Measurements from ENCODE around the gene CASQ2.

CASQ2 gene

DNA sequence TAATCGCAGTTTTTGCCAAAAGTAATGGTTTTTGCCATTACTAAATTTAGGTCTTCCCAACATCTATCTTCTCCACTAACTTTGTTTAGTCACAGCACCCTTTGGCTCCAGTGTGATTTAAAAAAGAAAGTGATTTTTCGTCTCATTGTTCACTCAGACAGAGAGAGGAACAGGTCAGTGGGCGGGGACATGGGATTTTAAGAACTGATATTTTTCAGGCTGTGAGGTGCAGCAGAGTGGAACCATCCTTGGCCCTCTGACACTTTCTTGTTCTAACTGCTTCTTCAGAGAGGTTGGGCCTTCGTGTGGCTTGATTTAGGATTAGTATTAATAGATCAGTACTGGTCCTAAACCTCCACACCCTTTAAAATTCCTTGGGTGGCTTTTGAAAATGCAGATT, 38.8 kb downstream of the CASQ2 start:
- DNase-seq (ENCODE audit: low read depth in 2 of 2), result no peak

- no peak for DNase-seq (ENCODE audit: low read depth in 2 of 2)
Measured at GRCh38 chr1:115728341-115728740, 40.2 kb downstream of the CASQ2 start.

- no peak for DNase-seq (ENCODE audit: low read depth in 2 of 2)
Measured at GRCh38 chr1:115727706-115728249, 40.7 kb downstream of the CASQ2 start.

DNA sequence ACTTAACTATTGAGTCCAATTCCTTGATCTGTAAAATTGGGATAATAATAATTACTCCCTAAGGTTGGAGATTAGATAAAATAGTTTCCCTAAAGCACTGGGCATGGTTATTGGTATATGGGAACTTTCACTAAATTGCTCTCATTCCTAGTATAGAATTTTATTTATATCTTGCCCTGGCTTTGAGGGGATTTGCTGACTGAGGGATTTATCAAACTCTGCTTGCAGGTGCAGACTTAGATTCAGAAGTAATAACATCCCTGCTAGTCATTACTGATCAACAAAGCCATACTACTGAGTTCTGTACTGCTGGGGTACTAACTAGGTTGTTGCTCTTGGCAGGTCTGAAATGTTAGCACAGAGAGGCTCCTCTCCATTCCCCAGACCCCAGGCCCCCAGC, 41.9 kb downstream of the CASQ2 start:
- no peak for DNase-seq (ENCODE audit: low read depth in 2 of 2)

- no peak for DNase-seq (ENCODE audit: low read depth in 2 of 2)
Measured at GRCh38 chr1:115726161-115726560, 42.4 kb downstream of the CASQ2 start.

GRCh38 chr1:115725600-115725999, 42.9 kb downstream of the CASQ2 start:
- no peak for DNase-seq (ENCODE audit: low read depth in 2 of 2)

GRCh38 chr1:115723756-115724155, 44.8 kb downstream of the CASQ2 start:
- no peak for DNase-seq (ENCODE audit: low read depth in 2 of 2)

GRCh38 chr1:115722221-115722620, 46.3 kb downstream of the CASQ2 start:
- no peak for DNase-seq (ENCODE audit: low read depth in 2 of 2)

DNA sequence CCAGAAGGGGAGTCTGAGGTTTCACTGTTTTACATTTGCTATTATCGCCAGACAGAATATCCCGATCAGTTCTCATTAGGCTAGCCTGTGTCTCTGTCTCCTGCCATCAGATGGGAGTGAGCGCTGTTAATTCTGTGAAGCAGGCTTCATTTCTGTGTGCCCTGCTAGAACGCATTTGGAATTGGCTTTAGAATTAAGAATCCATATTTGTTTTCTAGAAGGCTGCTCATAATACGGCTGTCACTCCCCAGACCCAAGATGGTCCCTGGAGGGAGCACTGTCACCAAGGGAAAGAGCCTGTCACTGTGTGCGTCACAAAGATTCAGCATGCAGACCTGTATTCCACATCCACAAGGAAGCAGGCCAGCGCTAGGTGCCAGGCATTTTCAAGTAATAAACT, 49.2 kb downstream of the CASQ2 start:
- no peak for DNase-seq (ENCODE audit: low read depth in 2 of 2)

GRCh38 chr1:115718011-115718754, 50.3 kb downstream of the CASQ2 start:
- DNase-seq (ENCODE audit: low read depth in 2 of 2), result no peak

DNA sequence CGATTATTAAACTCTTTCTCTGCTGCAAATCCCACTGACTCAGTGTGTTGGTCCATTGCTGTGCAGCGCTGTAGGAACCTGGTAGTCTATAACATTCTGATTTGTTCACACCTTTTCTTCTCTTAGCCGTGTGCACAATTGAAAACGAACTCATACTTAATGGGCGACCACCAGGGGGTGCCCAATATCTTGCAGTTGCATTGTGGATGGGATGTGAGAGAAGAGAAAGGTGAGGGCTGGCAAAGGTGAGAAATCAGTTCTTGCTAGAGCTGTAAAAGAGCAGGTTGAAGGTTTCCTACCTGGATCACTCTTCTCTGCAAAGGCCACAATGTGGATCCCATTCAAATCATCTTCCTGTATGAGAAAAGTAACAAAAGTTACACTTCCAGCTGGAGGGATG, 51.0 kb downstream of the CASQ2 start:
- peak in 1 of 2 donors; percentile 4 for DNase-seq (ENCODE audit: low read depth in 2 of 2)

DNA sequence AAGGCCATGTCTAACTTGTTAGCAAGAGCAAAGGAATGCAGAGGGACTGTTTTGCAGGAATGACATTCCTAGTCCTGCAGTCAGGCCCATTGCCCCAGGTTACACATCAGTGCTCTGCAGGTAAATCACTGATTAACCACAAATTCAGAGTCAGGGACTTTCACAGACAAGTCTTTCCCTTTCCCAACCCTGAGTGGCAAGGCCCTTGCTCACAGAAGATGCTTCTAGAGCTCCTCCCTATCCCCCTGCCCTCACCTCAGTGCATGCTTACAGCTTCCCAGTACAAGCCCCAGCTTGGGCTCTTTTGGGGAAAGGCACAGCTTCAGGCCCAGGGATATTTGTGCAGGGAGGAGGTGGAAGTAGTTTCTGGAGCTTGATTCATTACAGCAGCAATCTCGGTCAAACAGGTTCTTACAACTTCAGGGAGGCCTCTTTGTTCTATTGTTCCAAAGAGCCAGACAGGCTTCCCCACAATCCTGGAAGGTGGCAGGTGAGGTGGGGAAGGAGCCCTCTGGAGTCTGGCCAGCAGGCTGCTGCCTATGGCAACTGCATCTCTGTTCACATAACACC, 53.9 kb downstream of the CASQ2 start:
- no peak for DNase-seq (ENCODE audit: low read depth in 2 of 2)

DNA sequence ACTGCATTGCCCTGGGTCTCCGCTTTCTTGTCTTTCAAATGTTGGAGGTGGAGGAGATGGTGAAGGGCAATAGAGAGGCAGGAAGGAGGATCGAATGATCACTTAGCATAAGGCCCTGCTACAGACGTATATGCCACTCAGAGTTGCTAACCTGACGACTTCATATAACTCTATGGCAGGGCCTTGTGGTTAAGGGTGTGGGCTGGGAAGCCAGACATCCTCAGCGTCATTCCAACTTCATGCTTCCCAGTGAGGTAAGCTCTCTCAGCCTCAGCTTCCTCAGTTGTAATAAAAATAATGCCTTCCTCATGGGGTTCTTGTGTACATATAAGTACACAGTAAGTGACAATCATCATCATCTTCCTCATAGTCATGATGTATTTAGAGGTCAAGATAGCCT, 54.6 kb downstream of the CASQ2 start:
- DNase-seq (ENCODE audit: low read depth in 2 of 2), result no peak

DNA sequence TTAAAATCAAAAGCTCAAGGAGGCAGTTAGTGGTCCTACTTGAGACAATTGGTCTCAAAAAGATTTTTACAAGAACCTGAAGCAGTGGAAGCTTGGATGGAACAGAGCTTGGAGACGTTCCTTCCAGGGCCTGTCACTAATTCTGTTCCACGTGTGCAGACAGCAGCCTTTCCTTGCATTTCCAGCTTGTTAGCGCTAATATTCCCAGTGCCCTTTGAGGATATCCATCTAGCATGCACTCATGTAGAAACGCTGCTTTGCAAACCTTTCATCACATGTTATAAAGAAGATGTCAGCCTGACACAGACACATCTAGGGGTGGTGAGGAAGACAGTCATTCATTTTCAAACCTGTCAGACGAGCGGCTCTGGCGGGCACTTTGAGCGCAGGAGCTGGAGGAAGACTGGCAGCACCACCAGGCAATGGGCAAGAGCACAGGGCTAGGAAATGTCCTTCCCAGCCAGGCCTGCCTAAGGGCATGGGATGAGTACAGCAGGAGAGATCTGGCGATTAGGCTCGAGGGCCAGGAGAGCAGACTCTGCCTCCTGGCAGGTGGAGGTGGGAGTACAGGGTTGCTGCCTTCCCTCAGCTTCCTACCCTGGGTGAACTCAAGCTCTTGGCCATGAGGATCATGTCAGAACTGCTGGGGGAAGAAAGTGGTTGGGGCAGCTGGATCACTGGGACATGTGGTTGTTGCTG, 55.5 kb downstream of the CASQ2 start:
- no peak for DNase-seq (ENCODE audit: low read depth in 2 of 2)

- no peak for DNase-seq (ENCODE audit: low read depth in 2 of 2)
Measured at GRCh38 chr1:115710859-115711624, 57.5 kb downstream of the CASQ2 start.

DNA sequence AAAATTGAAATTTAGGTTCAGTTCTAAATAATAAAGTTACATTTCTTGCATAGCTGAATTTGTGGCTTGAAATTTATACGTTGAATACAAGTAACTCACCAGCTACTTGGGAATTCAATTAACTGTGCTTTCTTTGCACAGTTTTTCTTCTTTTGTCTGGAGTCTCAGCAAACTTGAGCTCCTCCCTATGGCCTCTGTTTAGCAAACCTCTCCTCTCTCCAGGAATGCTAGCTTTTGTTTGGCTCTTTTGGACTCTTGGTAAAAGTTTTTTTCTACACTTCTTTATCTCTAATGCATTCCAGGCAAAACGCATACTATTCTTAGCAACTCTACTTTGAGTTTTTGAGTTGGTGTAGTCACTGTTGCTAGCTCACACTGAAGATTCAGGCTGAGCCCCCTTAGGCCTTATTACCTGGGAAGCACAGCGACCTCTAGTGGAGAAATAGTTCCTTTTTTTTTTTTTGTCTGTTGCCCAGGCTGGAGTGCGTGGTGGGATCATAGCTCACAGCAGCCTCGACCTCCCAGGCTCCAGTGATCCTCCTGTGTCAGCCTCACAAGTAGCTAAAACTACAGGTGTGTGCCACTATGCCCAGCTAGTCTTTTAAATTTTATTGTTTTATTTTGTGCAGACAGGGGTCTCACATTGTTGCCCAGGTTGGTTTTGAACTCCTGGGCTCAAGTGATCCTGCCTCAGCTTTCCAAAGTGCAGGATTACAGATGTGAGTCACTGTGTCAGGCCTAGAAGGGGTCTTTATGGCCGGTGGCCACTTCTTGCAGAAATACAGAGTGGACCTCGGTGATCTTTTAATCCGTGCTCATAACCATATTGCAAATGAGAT, 61.7 kb downstream of the CASQ2 start:
- no peak for DNase-seq (ENCODE audit: low read depth in 2 of 2)

DNA sequence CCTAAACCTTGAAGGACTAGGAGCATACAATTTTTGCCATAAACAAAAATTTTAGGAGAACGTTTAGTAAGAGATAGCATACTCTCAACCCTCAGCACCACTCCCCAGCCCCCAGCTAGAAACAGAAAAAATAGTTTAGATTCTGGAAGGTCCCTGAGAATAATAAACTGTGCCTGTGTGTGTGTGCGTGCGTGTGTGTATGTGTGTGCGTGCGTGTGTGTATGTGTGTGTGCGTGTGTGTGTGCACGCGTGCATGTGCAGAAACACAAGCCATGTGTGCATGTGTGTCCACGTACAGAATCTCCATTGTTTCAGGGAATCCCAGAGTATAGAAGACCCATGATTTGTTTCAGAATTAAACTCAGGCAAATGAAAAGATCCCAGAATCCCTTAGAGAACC, 62.6 kb downstream of the CASQ2 start:
- DNase-seq (ENCODE audit: low read depth in 2 of 2), result no peak

DNA sequence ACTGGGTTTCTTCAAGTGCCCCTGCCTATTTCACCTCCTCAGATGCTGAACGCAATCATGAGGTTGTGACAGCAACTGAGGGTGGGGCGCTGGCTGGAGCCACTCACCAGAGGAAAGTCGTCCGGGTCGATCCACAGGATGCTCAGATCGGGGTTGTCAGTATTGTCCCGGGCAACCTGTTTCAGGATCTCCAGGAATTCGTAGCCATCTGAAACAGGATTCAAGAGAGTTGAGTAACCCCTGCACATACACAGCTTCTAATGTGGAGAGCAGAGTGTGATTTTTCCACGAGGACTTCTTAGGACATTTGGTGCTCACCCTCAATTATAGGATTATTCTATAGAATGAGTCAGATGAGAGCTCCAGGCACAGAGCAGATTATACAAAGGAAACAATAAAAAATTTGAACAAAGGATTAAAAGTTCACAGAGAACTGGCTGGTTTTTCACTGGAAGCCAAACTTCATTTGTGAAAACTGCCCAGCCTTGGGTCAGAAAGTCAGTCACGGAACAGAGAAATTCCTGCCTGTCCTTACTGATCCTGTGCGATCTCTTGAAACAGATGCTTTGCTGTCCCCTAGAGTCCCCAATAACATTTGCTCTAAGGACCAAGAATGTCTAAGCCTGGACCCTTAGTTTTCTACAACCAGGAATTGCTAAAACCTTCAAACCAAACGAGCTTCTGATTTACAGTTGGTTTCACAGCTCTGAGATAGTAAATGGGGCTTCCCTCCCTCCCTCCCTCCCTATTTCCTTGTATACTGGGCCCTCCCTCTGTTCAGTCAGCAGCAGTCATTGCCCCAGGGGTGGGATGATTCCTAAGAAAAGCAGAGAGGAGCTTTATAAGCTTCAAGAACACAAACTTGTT, 63.2 kb downstream of the CASQ2 start:
- DNase-seq (ENCODE audit: low read depth in 2 of 2), result no peak

GRCh38 chr1:115702959-115703358, 65.6 kb downstream of the CASQ2 start:
- no peak for DNase-seq (ENCODE audit: low read depth in 2 of 2)

GRCh38 chr1:115701090-115701489, 67.4 kb downstream of the CASQ2 start:
- no peak for DNase-seq (ENCODE audit: low read depth in 2 of 2)
